ENCODE measurements around the gene TMEM229B.

TMEM229B gene

GRCh38 chr14:67485501-67486095 lies 2.9 kb downstream of the TMEM229B start:
- DNase-seq (ENCODE audit: low read depth): no peak

- DNase-seq (ENCODE audit: low read depth): no peak
Measured at GRCh38 chr14:67483579-67484285, 4.8 kb downstream of the TMEM229B start.

- no peak for DNase-seq (ENCODE audit: low read depth)
Measured at GRCh38 chr14:67482231-67483164, 6.0 kb downstream of the TMEM229B start.

- DNase-seq (ENCODE audit: low read depth): no peak
Measured at GRCh38 chr14:67480011-67480410, 8.5 kb downstream of the TMEM229B start.

- DNase-seq (ENCODE audit: low read depth): no peak
Measured at GRCh38 chr14:67478800-67479084, 9.8 kb downstream of the TMEM229B start.

GRCh38 chr14:67477926-67478799 lies 10.4 kb downstream of the TMEM229B start:
- DNase-seq (ENCODE audit: low read depth): no peak

- DNase-seq (ENCODE audit: low read depth): no peak
Measured at GRCh38 chr14:67474366-67474765, 14.2 kb downstream of the TMEM229B start.

- DNase-seq (ENCODE audit: low read depth): no peak
Measured at GRCh38 chr14:67473290-67474082, 15.0 kb downstream of the TMEM229B start.

- no peak for DNase-seq (ENCODE audit: low read depth)
Measured at GRCh38 chr14:67472726-67473125, 15.8 kb downstream of the TMEM229B start.

- no peak for DNase-seq (ENCODE audit: low read depth)
Measured at GRCh38 chr14:67469954-67470353, 18.6 kb downstream of the TMEM229B start.

- DNase-seq (ENCODE audit: low read depth): no peak
Measured at GRCh38 chr14:67468378-67468730, 20.2 kb downstream of the TMEM229B start.

- no peak for DNase-seq (ENCODE audit: low read depth)
Measured at GRCh38 chr14:67467134-67467533, 21.4 kb downstream of the TMEM229B start.

GRCh38 chr14:67464879-67465278 lies 23.6 kb downstream of the TMEM229B start:
- DNase-seq (ENCODE audit: low read depth): no peak

- no peak for DNase-seq (ENCODE audit: low read depth)
Measured at GRCh38 chr14:67464377-67464776, 24.1 kb downstream of the TMEM229B start.

GRCh38 chr14:67463900-67464299 lies 24.6 kb downstream of the TMEM229B start:
- no peak for DNase-seq (ENCODE audit: low read depth)

- DNase-seq (ENCODE audit: low read depth): no peak
Measured at GRCh38 chr14:67461996-67462395, 26.5 kb downstream of the TMEM229B start.

GRCh38 chr14:67461341-67461985 lies 27.1 kb downstream of the TMEM229B start:
- peak; percentile 45 for DNase-seq (ENCODE audit: low read depth)

- no peak for DNase-seq (ENCODE audit: low read depth)
Measured at GRCh38 chr14:67459336-67459735, 29.2 kb downstream of the TMEM229B start.

GRCh38 chr14:67457782-67458181 lies 30.7 kb downstream of the TMEM229B start:
- DNase-seq (ENCODE audit: low read depth): no peak

- DNase-seq (ENCODE audit: low read depth): no peak
Measured at GRCh38 chr14:67456732-67457131, 31.8 kb downstream of the TMEM229B start.

Measured in fibroblast of gingiva (primary cell).